ENCODE results near the gene SLC2A3.
"Not testable (repeated sequence)": the region's sequence is repeated elsewhere in the genome, so short reads cannot be mapped to it uniquely, and the experiment has no call there.

Gene SLC2A3

GRCh38 chr12:7950230-7950943, 14.4 kb upstream of the SLC2A3 start:
- DNase-seq = not testable (repeated sequence)

GRCh38 chr12:7948589-7949260, 12.7 kb upstream of the SLC2A3 start:
- DNase-seq = no peak

DNA sequence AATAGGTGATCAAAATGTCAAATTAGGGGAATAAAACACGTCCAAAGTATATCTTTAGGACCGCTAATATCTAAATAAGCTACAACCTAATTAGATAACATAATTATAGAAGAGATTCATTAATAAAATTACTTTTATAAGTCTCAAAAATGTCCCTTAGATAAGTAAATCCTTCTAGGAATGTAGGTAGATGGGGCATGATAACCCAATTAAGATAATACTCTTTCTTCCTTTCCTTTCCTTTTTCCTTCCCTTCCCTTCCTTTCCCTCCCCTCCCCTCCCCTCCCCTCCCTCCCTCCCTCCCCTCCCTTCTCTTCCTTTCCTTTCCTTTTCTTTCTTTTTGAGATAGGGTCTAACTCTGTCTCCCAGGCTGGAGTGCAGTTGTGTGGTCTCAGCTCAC, 11.0 kb upstream of the SLC2A3 start:
- no peak for DNase-seq

- not testable (repeated sequence) for DNase-seq
These were observed 8.8 kb upstream of the SLC2A3 start for GRCh38 chr12:7944760-7945159.

DNA sequence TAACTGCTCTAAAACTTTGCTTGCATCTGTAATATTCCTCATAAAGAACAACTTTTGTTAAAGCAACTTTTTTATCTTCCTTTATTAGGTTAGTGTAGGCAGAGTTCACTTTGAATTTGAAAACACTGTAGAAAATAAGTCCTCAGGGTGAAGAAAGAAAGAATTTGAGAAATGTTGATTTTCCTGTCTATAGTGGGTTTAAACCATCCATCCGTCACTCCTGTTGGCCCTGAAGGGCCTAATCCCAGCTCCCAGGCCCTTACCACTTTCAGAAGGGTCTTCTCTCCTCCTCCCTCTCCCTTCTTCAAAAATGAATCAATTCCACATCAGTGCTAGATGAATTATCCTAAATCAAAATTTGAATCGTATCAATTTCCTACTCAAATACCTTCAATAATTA, 4.9 kb upstream of the SLC2A3 start:
- DNase-seq = no peak

GRCh38 chr12:7937833-7938506, 2.0 kb upstream of the SLC2A3 start:
- no peak for DNase-seq

- DNase-seq = no peak
These were observed 996 bp downstream of the SLC2A3 start for GRCh38 chr12:7934889-7935492.

DNA sequence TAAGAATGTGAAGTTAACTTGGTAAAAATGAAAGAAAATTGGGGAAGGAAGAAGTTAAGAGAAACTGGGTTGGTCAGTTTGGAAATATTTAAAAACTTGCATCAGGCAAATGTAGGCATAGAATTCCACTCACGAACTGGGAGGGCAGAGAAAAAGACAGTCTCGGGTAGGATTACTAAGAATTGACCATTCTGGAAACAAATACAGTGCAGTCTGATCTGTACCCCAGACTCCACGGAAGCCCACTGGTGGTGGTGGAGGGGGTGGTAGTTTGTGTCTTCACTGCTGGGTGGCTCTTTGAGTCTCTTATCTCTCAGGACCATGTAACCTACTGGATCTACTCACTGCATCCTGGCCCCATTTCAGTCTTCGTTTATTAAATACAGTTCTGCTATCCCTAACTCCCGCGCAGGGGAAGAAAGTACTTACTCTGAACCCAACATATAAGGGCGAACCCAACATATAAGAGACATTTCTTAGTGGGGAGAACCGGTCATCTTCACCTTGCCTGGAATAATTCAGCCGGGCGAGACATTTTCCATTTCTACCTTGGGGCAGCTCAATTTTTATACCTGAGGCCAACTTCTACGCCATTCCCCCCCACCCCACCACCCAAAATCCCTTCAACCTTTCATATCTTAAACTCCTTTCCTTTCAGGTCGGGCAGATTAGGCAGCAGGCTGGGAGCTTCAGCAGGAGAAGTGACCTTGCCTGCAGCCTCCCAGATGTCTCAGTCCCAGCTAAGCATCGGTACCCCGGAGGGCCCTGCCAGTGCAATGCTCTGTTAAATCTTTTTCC, 1.7 kb downstream of the SLC2A3 start:
- DNase-seq = no peak

GRCh38 chr12:7933255-7933726, 2.7 kb downstream of the SLC2A3 start:
- DNase-seq = peak; percentile 80 to 85

DNA sequence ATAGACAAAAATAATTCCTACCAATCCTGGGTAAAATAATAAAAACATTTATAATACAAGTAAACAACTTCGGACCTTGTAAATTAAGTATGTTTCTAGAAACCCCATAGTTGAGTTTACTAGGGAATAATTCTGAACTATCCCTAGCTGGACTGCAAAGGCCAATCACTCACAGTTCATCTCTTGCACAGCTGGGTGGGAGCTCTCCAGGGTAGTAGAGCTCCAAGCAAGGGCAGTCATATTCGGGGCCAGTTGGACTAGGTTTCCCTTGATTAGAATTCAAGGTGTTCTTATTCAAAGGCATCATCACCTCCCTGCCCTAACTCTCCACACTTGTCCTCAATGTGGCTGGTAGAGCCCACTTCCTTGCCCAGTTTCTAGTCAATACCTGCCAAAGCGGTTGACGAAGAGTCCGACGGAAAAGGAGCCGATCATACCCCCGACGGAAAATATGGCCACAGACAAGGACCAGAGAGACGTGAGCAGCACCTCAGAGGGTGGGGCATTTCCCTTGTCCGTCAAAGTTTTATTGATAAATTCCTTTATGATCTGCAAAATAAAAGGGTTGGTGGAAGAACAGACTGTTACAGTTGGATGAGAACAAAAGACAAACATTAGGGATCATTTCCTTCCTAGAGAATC, 3.3 kb downstream of the SLC2A3 start:
- DNase-seq = not testable (repeated sequence)

DNA sequence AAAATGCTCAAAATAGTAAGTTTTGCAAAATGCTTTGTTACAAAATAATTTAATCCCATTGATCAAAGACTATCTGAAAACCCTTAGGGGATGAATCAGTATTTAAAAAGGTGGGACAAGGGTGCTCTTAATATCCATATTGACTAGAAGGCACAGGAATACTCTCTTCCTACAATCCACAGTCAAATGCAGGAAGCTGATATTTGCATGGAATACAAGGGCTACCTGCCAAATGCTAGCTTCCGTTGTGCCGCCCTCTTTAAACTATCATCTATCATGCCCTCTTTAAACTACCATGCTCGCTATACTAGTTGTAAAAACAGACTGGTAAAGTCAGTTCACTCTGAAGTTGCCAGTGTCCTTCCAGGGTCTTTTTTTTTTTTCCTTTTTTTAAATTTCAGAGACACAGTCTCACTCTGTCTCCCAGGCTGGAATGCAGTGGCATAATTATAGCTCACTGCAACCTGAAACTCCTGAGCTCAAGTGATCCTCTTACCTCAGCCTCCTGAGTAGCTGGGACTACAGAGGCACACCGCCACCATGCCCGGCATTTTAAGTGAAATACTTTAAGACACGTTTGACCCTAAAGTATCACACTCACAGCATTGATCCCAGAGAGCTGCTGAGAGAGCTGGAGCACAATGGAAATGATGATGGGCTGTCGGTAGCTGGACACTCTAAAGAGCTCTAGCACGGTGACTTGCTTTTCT, 6.7 kb downstream of the SLC2A3 start:
- DNase-seq = no peak

DNA sequence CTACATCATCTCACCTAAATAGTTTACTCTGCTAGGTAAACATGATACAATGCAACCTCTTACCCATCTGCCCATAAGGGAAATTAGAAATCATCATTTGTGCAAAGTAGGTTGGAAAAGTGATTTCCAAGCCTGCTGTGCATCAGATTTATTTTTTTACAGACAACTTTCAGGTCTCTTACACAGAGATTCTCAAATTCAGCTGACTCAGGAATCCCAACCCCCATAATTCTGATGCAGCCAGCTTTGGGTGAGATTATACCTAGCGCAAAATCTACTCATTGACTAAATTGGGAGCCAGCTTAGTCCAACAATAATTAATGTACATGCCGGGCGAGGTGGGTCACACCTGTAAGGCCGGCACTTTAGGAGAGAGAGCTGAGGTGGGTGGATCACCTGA, 8.5 kb downstream of the SLC2A3 start:
- no peak for DNase-seq

DNA sequence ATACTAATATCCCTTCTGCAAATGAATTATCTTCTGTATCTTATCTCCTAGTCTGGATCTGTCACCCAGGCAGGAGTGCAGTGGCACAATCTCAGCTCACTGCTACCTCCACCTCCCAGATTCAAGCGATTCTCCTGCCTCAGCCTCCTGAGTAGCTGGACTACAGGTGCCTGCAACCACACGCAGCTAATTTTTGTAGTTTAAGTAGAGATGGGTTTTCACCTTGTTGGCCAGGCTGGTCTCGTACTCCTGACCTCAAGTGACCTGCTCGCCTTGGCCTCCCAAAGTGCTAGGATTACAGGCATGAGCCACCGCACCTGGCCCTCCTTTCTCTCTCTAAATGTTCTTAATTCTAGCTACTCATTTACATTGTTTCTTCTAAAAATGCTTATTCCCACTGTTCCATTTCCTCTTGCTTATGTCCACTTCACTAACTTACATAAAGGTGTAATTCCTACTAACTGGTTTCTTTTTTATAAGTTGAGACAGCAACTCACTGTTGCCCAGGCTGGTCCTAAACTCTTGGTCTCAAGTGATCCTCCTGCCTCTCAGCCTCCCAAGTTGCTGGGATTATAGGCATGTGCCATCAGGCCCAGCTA, 9.8 kb downstream of the SLC2A3 start:
- not testable (repeated sequence) for DNase-seq

DNA sequence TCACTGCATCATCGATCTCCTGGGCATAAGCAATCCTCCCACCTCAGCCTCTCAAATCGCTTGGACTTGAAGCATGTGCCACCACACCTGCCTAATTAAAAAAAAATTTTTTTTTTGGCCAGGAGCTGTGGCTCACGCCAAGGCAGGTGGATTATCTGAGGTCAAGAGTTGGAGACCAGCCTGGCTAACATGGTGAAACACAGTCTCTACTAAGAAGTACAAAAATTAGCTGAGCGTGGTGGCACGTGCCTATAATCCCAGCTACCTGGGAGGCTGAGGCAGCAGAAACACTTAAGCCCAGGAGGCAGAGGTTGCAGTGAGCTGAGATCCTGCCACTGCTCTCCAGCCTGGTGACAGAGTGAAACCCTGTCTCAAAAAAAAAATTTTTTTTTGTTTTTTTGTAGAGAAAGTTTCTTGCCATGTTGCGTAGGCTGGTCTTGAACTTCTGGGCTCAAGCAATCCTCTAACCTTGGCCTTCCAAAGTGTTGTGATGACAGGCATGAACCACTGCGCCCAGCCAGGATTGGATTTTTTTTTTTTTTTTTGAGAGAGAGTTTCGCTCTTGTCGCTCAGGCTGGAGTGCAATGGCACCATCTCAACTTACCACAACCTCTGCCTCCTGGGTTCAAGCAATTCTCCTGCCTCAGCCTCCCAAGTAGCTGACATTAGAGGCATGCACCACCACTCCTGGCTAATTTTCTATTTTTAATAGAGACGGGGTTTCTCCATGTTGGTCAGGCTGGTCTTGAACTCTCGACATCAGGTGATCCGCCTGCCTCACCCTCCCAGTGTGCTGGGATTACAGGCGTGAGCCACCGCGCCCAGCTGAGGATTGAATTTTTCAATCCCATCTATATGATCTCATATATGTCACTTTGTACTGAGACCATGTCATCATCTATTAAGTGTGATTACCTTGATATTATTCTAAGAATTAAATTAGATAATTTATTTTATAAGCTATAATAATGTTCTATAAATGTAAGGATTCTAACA, 12.4 kb downstream of the SLC2A3 start:
- no peak for DNase-seq

DNA sequence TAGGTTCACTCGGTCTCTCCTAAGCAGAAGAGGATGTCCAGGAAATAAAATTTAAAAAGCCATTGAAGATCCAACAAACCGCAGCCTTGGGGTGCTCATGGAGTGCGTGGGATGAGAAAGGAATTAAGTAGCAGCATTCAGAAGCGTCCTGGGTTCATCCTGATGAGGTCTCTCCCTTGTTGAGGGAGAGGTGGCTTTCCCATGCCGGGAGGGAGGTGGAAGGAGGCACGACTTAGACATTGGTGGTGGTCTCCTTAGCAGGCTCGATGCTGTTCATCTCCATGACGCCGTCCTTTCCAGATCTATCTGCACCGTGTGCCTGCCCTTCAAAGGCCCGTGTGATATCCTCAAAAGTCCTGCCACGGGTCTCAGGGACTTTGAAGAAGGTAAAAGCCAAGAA, 14.8 kb downstream of the SLC2A3 start:
- DNase-seq = not testable (repeated sequence)

DNA sequence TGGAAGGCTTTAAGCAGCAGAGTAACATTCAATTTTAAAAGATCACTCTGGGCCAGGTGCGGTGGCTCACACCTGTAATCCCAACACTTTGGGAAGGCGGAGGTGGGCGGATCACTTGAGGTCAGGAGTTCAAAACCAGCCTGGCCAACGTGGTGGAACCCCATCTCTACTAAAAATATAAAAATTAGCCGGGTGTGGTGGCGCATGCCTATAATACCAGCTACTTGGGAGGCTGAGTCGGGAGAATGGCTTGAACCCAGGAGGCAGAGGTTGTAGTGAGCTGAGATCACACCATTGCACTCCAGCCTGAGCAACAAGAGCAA, 17.8 kb downstream of the SLC2A3 start:
- DNase-seq = not testable (repeated sequence)

DNA sequence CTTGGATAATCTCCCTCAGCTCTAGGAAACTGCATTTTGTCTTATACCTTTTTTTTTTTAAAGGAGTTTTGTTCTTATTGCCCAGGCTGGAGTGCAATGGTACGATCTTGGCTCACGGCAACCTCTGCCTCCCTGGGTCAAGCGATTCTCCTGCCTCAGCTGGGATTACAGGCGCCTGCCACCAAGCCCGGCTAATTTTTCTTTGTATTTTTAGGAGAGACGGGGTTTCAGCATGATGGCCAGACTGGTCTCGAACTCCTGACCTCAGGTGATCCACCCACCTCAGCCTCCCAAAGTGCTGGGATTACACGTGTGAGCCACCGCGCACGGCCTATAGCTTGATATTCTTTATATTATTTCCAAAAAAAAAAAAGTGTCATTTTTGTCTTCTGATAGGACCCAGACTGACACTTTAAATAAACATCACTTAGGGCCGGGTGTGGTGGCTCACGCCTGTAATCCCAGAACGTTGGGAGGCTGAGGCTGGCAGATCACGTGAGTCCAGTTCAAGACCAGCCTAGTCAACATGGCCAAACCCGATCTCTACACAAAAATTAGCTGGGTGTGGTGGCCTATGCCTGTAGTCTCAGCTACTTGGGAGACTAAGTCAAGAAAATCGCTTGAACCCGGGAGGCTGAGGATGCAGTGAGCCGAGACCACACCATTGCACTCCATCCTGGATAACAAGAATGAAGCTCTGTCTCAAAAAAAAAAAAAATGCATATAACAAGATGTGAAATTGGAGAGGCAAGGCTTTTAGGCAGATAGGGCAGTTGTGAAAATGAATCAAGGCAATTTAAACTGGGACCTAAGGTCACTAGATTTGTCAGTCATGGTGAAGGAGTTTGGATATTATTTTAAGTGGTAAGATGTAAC, 18.4 kb downstream of the SLC2A3 start:
- no peak for DNase-seq

GRCh38 chr12:7916936-7917335, 19.1 kb downstream of the SLC2A3 start:
- peak in 1 of 2 donors; percentile 20 for DNase-seq
